Dermis microvascular lymphatic vessel endothelial cell (primary cell): Measurements from ENCODE around the gene E2F4. TPM values are rescaled to one million over a fixed set of nuclear protein-coding genes. Genes with fewer than 3 reads are reported as not detected.

ENCODE experiments used
- DNase-seq, 2 donors: peaks; one replicate each; pipeline versions ENCODE4 v3.0.0 to v3.0.0-alpha.2; 2010; ENCODE audit warnings: low read depth in 2 of 2
- total RNA-seq: library from RNA; depleted of rRNA; stranded (reverse); fragments of >200 nt; gene quantifications from 2 replicates; pipeline ENCODE4 v1.2.1, GENCODE V29; 2014

Gene E2F4
- total RNA-seq, 1 donor from 2014 or later, result 58.8 TPM

DNA sequence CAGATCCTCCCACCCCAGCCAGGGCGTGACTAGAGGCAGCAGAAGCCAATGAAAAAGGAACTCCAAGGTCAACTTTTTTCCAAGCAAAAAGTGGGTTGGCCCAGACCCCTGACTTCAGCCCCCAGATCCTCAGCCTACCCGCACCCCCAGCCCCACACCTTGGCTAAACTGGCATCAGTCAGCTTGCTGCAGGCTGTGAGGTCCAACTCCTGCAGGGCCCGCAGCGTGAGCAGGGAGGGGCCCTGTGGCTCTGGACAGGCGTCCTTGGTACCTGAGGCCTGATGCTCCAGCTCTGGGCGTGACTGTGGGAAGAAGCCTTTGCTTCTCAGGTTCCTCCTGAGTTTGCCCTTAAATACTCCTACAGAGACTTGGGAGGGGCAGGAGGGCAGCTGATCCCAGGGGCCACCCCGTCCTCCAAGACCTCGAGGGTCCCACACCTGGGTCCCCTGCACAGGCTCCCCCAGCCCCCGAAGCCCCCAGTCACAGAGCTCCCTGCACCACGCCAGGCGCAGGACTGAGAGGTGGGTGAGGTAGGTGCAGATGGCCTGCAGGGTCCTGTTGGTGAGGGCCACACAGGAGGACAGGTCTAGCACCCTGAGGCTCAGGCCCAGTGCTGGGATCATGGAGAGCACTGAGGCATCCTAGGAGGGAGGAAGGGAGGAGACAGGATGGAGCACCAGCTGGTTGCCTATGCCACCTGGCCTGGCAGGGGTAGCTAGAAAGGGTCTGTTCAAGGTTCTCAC, 16.4 kb downstream of the E2F4 start:
- no peak for DNase-seq

DNA sequence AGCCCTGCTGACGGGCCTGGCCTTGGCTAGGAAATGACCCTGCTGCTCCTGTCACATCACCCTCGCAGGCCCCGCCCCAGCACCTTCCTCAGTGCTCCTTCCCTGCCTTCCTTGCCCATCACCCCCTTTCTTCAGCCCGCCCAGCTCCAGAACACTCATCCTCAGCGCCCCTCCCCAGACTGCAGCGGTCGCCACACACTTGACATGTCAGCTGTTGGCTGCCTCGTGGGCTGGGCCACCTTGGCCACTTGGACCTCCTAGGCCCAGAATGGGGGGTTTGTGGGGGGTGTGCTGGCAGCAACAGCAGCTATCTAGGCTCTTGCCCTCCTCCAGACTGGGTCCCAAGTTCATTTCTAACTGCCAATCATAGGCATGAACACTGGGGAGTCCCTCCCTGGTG, 17.6 kb downstream of the E2F4 start:
- no peak for DNase-seq

DNA sequence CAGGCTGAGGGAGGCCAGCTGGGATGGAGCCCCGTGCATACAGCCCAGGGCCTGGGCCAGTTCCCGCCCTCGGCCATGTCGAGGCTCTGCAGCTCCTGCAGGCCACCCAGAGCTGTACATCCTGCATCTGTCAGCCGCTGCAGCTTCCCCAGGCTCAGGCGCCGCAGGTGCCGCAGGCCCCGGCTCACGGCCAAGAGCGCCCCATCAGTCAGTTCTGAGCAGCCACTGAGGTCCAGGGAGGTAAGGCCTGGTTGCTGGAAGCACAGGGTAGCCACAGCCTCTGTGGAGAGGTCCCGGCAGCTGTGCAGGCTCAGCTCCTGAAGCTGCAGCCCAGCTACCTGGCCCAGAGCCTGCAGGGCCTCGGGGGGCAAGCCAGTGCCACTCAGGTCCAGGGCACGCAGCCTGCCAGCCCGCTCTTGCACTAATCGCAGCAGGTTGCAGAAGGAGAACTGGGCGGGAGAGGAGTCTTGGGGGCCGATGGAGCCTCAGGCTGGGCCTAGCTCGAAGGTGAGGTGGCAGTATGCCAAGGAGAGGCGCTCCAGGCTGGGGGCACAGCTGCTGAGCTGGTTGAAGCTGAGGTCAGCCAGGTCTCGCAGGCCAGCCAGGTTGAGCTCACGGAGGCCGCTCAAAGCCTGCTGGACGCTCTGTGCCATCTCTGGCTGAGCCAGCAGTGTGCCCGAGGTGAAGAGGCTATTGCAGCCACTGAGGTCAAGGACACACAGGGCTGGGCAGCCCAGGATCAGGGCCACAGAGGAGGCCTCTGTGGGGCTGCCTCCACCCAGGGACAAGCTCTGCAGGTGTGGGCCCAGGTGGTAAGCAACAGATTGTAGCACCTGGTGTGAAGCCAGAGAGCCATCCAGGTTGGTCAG, 18.3 kb downstream of the E2F4 start:
- DNase-seq, result no peak

DNA sequence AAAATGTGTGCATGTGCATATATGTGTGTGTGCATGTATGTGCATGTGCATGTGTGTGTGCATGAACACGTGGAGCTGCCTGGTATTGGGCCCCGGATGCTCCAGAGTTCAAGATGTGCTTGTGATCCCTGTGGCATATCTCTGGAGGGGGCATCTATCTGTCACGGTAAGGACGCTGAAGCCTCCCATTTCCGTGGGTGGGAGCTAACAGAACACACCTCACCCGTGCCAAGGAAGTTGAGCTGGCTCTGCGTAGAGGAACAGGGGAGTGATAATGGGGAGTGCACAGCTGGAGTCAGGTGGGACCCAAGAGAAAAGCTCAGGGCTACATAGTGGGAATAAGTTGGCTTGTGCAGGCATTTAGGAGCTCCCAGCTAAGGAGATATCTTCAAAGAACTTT, 19.7 kb downstream of the E2F4 start:
- no peak for DNase-seq

DNA sequence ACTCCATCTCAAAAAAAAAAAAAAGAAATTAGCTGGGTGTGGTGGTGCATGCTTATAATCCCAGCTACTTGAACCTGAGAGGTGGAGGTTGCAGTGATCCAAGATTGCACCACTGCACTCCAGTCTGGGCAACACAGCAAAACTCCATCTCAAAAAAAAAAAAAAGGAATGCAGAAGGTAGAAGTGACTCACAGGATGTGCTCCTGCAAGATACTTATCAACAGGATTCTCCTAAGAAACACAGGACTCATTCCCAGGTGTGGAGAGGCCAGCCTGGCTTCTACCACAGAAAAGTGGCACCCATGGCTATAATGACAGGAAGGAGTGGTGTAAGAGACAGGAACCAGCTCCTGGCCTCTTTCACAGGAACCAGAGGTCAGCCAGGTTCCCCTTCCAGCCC, 20.8 kb downstream of the E2F4 start:
- DNase-seq, result peak in 1 of 2 donors; percentile 49

DNA sequence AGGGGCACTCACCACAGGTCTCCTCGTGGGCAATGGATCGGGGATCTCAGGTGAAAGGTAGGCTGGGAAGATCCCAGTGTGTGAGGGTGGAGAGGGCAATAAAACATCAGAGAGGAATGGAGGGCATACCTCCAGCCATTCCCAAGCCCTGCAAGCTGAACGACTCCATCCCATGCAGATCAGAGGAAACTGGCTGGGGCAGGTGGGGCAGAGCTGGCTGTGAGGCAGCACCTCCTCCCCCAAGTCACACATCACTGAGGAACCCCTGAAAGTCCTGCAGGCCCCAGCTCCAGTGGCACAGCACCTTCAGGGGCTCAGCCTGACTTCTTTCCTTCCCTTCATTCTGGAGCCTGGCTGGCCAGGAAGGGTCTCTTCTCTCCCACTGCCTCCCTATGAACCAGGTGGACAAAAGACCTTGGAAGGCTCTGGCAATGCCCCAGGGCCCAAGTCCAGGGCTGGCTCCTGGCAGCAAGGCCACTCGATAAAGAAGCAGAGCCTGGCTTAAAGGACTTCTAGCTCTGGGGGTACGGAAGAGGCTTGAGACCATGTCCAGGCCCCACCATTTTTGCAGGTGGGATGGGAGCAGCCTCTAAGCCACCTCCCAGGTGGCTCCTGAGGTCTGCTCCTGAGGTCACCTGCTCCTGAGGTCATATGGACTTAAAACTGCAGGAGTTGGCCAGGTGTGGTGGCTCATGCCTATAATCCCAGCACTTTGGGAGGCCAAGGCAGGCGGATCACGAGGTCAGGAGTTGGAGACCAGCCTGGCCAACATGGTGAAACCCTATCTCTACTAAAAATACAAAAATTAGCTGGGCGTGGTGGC, 21.5 kb downstream of the E2F4 start:
- DNase-seq, result no peak

DNA sequence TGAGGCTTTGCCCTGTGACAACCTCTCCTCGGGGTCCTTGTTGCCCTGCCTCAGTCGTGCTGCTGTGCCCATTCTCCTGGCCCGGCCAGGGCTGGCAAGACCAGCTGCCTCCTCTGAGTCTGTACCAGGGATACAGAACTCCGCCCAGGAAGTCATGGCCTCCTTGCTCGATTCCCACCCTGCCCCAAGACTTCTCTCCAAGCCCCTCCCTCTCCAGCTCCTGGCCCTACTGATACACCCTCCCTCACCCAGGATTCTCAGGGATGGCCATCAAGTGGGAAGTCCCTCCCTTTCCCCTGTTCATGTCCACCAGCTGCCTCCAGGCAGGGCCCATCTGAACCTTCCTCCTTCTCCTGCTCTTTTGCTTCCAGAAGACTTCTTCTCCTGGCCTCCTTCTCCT, 23.8 kb downstream of the E2F4 start:
- DNase-seq, result no peak

DNA sequence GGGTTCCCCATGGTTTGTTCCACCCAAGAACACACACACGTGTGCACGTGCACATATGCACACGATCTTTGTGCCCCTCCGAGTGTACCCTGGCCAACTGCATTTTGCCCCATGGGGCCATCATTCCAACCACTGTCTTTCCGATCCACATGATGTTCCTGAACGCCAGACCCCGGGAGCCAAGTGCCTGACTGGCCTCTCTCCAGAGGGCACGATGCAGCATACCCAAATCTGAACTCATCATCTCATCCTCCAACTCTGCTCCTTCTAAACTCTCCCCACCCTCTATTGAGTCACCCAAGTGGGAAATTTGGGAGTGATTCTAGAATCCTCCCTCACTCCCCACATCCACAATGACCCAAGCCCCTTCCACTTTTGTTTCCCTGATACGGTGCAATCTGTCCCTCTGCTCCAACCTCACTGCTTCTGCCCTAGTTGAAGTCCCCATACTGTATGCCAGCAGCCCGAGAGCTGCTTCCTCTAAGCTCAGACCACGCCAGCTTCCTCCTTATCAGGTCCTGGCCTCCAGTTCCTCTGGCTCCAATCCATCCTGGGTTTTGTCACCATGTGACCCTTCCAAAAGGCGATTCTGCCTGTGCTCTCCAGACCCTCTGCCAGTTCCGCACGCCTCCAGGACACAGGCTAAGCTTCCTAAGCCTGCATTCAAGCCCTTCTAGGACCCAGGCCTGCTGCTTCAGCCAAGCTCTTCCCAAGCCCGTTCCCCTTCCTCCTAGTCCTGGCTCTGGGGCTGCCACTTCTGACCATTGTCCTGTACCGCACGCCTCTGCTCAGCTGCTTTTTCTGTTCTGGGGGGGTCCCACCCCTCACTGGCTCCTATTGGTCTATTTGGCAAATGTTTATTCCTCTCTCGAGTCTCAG, 24.9 kb downstream of the E2F4 start:
- peak; percentile 17 to 56 for DNase-seq

DNA sequence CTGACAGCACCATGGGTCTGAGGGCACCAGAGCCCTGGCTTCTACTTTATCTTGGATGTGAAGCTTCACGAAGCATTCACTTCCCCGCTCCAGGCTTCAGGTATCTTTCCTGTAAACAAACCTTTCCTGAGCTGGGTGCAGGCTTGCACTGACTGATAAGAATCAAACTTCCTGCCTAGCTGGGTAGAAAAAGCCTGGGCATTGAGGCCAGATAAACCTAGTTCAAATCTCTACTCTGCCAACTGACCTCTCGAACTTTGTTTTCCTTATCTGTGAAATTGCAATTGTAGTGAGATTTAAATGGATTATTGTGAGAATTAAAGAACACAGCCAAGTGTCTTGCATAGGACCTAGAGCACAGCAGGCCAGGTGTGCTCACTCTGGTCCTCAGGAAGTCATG, 32.0 kb downstream of the E2F4 start:
- DNase-seq, result no peak

DNA sequence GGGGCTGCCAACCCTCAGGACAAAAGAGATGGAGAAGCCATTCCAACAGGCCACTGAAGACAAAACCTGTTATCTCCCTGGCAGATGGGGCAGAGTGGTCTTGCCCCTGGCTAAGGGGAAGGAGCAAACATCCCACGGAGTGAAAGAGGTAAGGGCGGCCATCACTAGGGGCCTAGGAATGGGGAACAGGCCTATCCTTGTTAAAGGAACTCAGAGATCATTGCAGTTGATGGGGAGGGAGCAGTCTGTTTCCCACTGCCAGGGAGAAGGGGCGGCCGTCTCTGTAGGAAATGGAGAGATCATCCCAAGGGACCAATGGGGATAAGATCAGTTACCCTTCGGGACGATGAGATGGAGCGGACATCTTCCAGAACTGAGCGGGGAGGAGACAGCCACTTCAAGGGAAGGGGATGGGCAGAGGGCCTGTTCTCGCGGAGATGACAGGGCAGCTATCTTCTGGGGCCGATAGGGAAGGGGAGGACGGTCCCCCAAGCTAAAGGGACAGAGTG, 34.4 kb downstream of the E2F4 start:
- DNase-seq, result no peak

DNA sequence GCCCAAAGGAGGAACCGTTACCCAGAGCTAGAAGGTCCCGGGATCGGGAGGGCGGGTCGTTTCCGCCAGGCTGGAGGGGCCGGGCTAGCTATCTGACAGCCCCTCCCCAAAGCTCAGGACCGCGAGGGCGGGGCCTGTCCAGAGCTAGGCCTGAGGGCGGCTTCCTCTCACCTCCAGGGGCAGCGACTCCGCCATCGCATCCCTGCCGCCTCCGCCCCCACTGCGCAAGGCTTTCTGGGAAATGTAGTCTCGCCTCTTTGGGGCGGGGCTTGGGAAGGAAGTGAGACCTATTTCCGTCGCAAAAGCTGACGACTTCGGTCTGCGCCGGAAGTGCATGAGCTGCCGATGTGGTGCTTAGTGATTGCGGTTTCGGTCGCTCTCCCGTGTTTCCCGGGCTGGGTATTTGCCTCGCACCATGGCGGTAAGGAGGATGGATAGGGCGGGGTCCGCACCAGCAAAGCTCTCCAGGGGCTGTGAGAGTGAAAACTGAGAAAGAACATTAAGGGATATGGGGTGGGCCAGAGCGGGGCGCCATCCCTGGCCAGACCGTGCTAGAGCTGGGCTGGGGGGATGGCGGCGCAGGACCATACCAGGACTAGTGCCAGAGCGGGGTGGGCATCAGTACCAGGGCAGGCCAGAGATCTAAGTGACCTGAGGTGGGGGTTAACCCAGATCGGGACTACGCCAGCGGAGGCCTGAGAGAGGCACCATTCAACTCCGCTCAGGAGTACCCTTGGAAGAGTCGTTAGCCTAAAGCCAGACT, 35.0 kb downstream of the E2F4 start, which contains the start of gene TMEM208:
Gene TMEM208 (plus strand): TSS at position 327 of the 763 bp plus-strand sequence. CDS start 89 bp downstream, at position 416.
- DNase-seq, result peak; percentile 96 to 98

DNA sequence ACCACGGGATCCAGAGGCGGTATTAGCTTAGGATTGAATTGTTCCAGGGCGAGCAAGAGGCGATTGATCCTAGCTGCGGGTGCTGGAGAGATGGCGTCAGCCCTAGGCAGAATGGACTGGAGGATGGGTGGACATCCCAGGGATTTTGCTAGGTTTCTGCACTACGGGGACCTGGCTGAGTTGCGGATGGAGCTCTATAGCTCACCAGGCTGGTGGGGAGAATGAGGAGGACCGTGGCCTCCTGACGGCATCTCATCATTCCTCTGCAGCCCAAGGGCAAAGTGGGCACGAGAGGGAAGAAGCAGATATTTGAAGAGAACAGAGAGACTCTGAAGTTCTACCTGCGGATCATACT, 35.6 kb downstream of the E2F4 start:
- no peak for DNase-seq

DNA sequence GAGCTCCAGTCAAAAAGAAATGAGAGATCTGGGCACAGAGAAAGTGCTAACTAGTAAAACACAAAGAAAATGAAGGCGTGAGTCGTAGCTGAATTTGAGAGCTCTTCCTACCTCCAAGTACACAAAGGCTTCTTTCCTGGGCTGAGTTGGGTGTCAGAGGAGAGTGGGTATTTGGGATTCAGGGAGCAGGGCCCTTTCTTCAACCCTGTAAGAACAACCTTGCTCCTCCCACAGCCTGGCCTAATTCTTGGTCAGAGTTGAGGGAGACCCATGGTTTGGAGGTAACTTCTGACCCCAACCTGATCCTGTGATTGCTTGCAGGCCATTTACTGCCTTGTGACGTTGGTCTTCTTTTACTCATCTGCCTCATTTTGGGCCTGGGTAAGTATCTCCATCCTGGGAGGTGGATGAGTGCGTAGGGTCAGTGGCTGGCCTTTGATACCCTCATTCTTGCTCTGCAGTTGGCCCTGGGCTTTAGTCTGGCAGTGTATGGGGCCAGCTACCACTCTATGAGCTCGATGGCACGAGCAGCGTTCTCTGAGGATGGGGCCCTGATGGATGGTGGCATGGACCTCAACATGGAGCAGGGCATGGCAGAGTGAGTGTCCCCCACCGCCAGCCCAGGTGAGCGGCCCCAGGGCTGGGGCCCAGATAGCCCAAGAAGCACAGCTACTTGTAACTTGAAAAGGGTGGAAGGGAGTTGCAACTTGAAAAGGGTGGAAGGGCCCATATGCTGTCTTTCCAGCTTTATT, 36.3 kb downstream of the E2F4 start:
- no peak for DNase-seq

DNA sequence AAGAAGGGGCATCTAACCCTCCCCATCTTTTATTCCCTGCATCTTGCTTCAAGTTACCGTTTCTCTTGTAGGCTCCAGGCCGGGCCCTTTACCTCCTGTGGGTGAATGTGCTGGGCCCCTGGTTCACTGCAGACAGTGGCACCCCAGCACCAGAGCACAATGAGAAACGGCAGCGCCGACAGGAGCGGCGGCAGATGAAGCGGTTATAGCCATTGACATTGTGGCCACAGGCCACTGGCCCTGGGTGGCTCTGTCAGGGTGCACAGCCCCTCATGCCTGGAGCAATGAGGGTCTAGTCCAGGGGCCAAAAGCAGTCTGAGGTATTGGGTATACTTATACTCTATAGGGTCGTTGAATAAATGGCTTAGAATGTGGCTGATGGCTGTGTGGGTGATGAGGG, 37.0 kb downstream of the E2F4 start:
- no peak for DNase-seq

DNA sequence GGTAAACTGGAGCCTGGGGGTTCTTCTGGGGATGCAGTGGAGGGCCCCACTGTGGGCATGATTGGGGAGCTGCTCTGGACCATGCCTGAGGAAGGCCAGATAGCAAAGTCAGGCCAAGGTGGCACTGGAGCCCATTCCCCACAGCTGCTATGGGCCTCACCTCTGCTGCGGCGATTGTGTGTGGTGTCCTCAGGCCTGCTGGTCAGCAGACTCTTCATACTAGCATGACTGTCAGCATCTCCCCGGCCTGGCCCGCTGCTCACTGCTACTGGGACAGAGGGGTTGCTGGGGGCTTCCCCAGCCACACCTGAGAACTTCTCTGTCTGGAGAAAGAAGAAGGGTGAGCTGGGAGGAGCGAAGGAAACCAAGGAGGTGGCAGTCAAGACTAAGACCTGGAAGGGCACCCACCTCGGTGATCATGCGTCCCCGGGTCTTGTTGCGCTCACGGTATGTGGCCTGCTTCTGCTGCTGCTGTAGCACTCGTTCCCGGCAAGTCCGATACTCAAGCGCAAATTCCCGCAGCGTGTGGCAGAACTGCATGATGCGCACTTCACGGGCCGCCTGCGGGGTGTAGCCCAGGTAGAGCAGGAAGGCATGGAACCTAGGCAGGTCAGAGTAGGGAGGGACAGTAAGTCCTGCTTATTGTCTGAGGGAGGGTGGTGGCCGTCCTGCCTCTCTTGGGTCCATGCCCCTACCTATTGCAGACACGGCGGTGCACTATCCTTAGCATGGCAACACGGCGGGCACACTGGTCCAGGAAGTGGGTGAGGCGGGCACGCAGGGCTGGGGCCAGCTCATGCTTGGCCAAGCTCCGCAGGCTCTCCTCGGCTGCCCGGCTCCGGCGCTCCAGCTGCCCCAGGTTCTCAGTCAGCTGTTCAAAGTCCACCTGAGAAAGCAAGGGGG, 38.2 kb downstream of the E2F4 start:
- DNase-seq, result no peak

DNA sequence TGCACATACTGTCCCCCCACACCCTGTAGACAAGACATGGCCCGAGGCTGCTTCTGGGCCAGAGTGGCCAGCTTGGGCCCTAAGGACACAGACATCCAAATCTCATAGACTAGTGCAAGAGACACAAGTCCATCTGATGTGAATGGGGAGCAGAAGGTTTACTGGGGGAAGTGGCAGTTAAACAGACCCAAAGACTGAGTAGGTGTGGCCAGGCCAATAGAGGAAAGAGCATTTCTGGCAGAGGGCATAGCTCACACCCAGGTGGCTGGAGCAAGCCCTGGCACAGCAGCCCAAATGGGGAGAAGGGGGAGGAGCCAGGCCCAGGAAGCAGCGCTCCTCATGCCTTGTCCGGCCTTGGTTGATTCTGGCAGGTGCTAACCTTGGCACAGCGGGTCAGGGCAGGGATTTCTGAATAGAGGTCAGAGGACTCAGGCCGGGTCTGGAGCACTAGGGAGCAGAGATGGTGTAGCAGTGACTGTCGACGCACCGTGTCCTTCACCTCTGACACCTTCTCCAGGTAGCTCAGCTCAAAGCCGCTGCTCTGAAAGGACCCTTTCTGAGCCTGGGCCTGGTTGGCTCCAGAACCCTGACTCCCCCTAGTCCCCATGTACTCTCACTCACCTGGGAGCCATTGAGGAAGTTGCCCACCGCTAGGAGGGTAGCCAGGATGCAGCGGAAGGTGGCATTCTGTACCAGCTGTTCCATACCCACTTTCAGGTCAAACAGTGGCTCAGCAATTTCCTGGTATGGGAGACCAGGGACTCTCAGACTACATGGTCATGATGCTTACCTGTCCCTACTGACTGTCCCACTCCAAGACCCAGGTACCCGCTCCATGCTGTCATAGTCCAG, 39.1 kb downstream of the E2F4 start:
- no peak for DNase-seq

DNA sequence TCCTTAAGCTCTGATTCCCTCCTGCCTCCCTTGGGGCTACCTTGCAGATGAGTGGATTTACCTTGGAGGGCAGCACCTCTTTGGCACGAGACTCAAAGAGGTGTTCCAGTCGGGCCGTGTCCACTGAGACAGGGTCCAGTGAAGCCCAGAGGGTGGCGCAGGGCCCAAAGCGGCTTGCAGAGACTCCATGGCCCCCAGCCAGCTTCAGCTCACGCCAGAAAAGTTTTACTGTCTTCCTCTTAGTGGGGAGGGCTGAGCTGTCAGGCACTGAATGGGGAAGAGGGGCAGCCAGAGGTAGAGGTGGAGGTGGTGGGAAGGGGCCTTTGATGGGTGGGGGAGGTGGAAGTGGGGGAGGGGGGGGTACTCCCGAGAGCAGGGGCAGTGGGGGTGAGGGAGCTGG, 41.6 kb downstream of the E2F4 start:
- DNase-seq, result no peak
